ENCODE results near the gene KLHL7. TPM values are rescaled to one million over a fixed set of nuclear protein-coding genes. Genes with fewer than 3 reads are reported as not detected.
"Not testable (repeated sequence)": the region's sequence is repeated elsewhere in the genome, so short reads cannot be mapped to it uniquely, and the experiment has no call there.

KLHL7 gene
- total RNA-seq, 1 experiment from 2014 or later = 35.8 TPM

DNA sequence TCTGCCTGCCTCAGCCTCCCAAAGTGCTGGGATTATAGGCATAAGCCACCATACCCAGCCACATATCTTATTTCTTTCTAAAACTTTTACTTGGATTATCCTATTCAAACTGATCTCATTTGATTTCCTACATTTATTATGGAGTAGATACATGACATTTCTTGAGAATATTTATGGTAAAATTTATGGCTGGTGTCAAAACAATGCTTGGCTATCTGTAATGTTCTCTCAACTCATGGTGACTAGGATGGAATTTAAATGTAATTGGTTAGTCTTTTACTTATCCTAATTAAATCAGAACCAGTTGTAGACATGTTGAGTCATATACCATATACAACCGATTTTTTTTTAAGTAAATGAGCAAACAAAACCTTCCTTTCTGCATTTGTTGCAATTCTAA, 80.4 kb downstream of the KLHL7 start:
- H3K36me3 Mint-ChIP-seq (ENCODE audit: insufficient read depth, unreplicated experiment) = peaks cover 68% of the 10 kb centered on the region
- DNase-seq = no peak
- POLR2A ChIA-PET = no interaction called here
- H3K27me3 Mint-ChIP-seq (ENCODE audit: insufficient read depth, unreplicated experiment) = no peaks in the 10 kb centered on the region
- H3K27ac Mint-ChIP-seq (ENCODE audit: unreplicated experiment) = no peak overlapping the region
- Histone ChIP-seq H3K4me3 (ENCODE audit: low read depth, low read length) (no peak overlapping the region), H3K9me3 (no peaks in the 10 kb centered on the region), H3K4me1 (0 out of 2 replicates have a peak, but pooled peaks cover 6% of the 10 kb centered on the region), H3K36me3 (ENCODE audit: control insufficient read depth, insufficient read depth, low read length) (peaks cover under 1% of the 10 kb centered on the region; the same call in 1 of the 2 replicates), H3K27me3 (replicated peaks; ENCODE audit: control insufficient read depth, insufficient read depth, low read length) (no peaks in the 10 kb centered on the region)
- BruUV-seq (replicated peaks) = no TSS peak
- no peaks in the 10 kb centered on the region for H3K9me3 Mint-ChIP-seq (ENCODE audit: unreplicated experiment)
- H3K4me1 Mint-ChIP-seq (ENCODE audit: low read depth, unreplicated experiment) = no peaks in the 10 kb centered on the region
- TF ChIP-seq, protein P1, sequence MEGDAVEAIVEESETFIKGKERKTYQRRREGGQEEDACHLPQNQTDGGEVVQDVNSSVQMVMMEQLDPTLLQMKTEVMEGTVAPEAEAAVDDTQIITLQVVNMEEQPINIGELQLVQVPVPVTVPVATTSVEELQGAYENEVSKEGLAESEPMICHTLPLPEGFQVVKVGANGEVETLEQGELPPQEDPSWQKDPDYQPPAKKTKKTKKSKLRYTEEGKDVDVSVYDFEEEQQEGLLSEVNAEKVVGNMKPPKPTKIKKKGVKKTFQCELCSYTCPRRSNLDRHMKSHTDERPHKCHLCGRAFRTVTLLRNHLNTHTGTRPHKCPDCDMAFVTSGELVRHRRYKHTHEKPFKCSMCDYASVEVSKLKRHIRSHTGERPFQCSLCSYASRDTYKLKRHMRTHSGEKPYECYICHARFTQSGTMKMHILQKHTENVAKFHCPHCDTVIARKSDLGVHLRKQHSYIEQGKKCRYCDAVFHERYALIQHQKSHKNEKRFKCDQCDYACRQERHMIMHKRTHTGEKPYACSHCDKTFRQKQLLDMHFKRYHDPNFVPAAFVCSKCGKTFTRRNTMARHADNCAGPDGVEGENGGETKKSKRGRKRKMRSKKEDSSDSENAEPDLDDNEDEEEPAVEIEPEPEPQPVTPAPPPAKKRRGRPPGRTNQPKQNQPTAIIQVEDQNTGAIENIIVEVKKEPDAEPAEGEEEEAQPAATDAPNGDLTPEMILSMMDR (IDR thresholded peaks at IDR 0.05; ENCODE audit: insufficient read depth in 1 of 2, low read depth in 1 of 2, low read length in 1 of 2, severe bottlenecking in 1 of 2, unreplicated experiment in 1 of 2) = no peak
- H3K4me3 Mint-ChIP-seq (ENCODE audit: unreplicated experiment) = no peak overlapping the region
- intact Hi-C loops (cut with micrococcal nuclease; ENCODE audit: unreplicated experiment) = loop anchor here (1.0 to 10.0 kb wide), 3 partner anchors 76 to 349 kb away; partner anchors contain the start of gene TRA2A
- CTCF ChIA-PET = interaction anchor here (0.9 kb wide), 1 partner anchor 14 kb away, joined by 4 read pairs; no protein-coding TSS in a partner anchor

DNA sequence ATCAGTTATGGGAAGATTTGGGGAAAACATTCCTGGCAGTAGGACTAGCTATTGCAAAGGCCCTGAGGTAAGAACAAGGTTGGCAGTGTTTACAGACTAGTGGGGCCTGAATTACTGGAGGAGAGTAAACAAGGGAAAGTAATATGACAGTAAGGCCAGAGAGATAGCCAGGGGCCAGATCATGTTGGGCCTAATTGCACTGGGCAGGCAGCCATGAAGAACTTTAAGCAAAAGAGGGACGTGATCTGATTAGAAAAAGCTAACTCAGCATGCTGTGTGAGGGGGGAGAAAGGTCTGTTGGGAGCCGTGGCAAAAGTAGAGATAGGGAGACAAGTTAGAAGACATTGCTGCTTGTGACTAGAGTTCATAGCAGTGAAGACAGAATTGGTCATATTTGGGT, 85.4 kb downstream of the KLHL7 start:
- DNase-seq = no peak
- H3K4me1 Mint-ChIP-seq (ENCODE audit: low read depth, unreplicated experiment) = no peaks in the 10 kb centered on the region
- ChIA-PET CTCF (interaction anchor here (0.6 kb wide), 1 partner anchor 8 kb away, joined by 6 read pairs; no protein-coding TSS in a partner anchor), POLR2A (interaction anchor here (0.6 kb wide), 1 partner anchor 86 kb away, joined by 3 read pairs; the partner anchor contains the start of gene KLHL7)
- no peak overlapping the region for H3K27ac Mint-ChIP-seq (ENCODE audit: unreplicated experiment)
- Histone ChIP-seq H3K36me3 (ENCODE audit: control insufficient read depth, insufficient read depth, low read length) (peaks cover 1% of the 10 kb centered on the region; the same call in 1 of the 2 replicates), H3K4me3 (ENCODE audit: low read depth, low read length) (no peak overlapping the region), H3K9me3 (no peaks in the 10 kb centered on the region), H3K27me3 (replicated peaks; ENCODE audit: control insufficient read depth, insufficient read depth, low read length) (no peaks in the 10 kb centered on the region), H3K4me1 (no peaks in the 10 kb centered on the region)
- peaks cover 74% of the 10 kb centered on the region for H3K36me3 Mint-ChIP-seq (ENCODE audit: insufficient read depth, unreplicated experiment)
- TF ChIP-seq, protein P1 (IDR thresholded peaks at IDR 0.05; ENCODE audit: insufficient read depth in 1 of 2, low read depth in 1 of 2, low read length in 1 of 2, severe bottlenecking in 1 of 2, unreplicated experiment in 1 of 2) = no peak
- H3K27me3 Mint-ChIP-seq (ENCODE audit: insufficient read depth, unreplicated experiment) = no peaks in the 10 kb centered on the region
- BruUV-seq (replicated peaks) = no TSS peak
- H3K9me3 Mint-ChIP-seq (ENCODE audit: unreplicated experiment) = no peaks in the 10 kb centered on the region
- no peak overlapping the region for H3K4me3 Mint-ChIP-seq (ENCODE audit: unreplicated experiment)
- intact Hi-C loops (cut with micrococcal nuclease; ENCODE audit: unreplicated experiment) = no loop called here

DNA sequence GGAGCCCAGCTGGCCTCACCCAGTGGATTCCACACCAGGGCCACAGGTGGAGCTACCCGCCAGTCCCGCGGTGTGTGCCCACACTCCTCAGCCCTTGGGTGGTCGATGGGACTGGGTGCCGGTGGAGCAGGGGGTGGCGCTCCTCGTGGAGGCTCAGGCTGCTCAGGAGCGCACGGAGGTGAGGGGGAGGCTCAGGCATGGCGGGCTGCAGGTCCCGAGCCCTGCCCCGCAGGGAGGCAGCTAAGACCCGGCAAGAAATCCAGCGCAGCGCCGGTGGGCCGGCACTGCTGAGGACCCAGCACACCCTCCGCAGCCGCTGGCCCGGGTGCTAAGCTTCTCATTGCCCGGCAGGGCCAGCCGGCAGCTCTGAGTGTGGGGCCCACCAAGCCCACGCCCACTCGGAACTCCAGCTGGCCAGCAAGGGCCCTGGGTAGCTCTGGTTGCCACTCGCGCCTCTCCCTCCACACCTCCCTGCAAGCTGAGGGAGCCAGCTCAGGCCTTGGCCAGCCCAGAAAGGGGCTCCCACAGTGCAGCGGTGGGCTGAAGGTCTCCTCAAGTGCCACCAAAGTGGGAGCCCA, 88.2 kb downstream of the KLHL7 start:
- H3K9me3 ChIP-seq; H3K9me3 Mint-ChIP-seq (ENCODE audit: unreplicated experiment); H3K4me3 Mint-ChIP-seq (ENCODE audit: unreplicated experiment); H3K27me3 ChIP-seq (replicated peaks; ENCODE audit: control insufficient read depth, insufficient read depth, low read length); H3K27me3 Mint-ChIP-seq (ENCODE audit: insufficient read depth, unreplicated experiment); H3K4me1 Mint-ChIP-seq (ENCODE audit: low read depth, unreplicated experiment); H3K27ac Mint-ChIP-seq (ENCODE audit: unreplicated experiment); BruUV-seq (replicated peaks); intact Hi-C loops (cut with micrococcal nuclease; ENCODE audit: unreplicated experiment); H3K4me1 ChIP-seq; DNase-seq; H3K36me3 ChIP-seq (ENCODE audit: control insufficient read depth, insufficient read depth, low read length); CTCF ChIA-PET; H3K4me3 ChIP-seq (ENCODE audit: low read depth, low read length): not testable (repeated sequence)
- peaks cover 71% of the 10 kb centered on the region for H3K36me3 Mint-ChIP-seq (ENCODE audit: insufficient read depth, unreplicated experiment)
- POLR2A ChIA-PET = interaction anchor here (0.5 kb wide), 1 partner anchor 13 kb away, joined by 6 read pairs; no protein-coding TSS in a partner anchor
